ENCODE data around the gene ZNF649. TPM values are rescaled to one million over a fixed set of nuclear protein-coding genes. Genes with fewer than 3 reads are reported as not detected.

ZNF649 gene
- total and polyA plus RNA-seq, 10 of the 15 experiments (the other 5 are each of a cell fraction or from before 2014, with no cell fraction given): 0.87 to 9.7 (median 4.7) TPM

DNA sequence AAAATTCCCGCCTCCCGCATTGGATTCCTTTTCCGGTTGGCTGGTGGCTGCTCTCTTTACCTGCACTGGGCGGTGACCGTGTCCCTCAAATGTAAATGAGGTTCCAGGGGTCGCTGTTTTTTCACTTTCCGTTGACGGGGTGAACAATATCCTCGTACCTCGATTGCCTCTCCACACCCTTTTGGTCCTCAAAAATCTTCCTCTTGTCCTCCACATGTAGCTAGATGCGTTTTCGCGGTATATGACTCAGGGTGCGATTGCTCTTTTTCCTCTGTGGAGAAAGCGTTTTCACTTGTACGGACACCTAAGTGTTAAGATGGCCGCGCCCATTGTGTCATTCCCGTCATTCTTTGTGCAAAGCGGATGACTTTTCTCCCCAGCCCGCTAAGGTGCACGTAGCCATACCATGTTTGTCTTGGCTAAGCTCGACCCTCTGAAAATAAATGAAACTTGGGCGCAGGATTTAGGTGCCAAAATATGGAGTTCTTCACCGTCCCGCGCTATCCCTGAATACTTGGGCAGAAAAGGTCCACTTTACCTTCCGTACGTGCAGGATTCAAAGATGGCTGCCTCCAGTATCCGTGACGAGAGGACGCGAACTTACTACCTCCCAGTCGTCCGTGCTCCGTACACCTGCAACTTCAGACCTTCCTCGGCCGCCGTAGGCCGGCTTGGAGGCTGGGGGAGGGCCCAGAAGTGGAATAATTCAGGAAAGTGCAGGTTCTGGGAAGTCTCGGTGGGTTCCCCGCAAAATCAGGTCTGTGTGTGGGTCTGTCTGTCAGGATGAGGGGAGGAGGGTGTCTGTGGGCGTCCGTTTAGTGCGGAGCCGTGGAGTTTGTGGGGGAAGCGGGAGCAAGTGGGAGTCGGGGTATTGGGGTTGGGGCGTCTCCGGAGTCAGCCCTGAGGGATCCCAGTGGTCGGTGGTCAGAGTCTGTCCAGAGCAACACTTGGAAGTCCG is 22.2 kb upstream of the ZNF649 start, which contains the start of gene ZNF613 (continued):
- no peak for TF ChIP-seq CEBPZ (IDR thresholded peaks at IDR 0.05; ENCODE audit: low read depth, low read length)
- TF ChIP-seq GABPA (IDR thresholded peaks at IDR 0.05; ENCODE audit: low read depth): peak; percentile 54
- TF ChIP-seq MAX (IDR thresholded peaks at IDR 0.05; ENCODE audit: low read depth, low read length): 0 out of 2 replicates have a peak, but pooled peaks have one; percentile 10
- TF ChIP-seq USF2 (IDR thresholded peaks at IDR 0.05; ENCODE audit: borderline replicate concordance, low read depth, low read length): no peak
- TF ChIP-seq SRF (IDR thresholded peaks at IDR 0.05; ENCODE audit: low read depth in 2 of 2, low read length in 2 of 2): 0 out of 4 replicates have a peak, but pooled peaks of 1 of the 2 experiments have one; percentile 6
- no peak for TF ChIP-seq RFX5 (IDR thresholded peaks at IDR 0.05; ENCODE audit: low read depth, low read length)
- TF ChIP-seq KLF5 (IDR thresholded peaks at IDR 0.05; ENCODE audit: partially characterized antibody): no peak
- no peak for TF ChIP-seq NKRF (conservative IDR thresholded peaks at IDR 0.05)
- peak; percentile 8; the same call in 1 of the 2 replicates for TF ChIP-seq RAD51 (IDR thresholded peaks at IDR 0.05)
- TF ChIP-seq, protein P1, sequence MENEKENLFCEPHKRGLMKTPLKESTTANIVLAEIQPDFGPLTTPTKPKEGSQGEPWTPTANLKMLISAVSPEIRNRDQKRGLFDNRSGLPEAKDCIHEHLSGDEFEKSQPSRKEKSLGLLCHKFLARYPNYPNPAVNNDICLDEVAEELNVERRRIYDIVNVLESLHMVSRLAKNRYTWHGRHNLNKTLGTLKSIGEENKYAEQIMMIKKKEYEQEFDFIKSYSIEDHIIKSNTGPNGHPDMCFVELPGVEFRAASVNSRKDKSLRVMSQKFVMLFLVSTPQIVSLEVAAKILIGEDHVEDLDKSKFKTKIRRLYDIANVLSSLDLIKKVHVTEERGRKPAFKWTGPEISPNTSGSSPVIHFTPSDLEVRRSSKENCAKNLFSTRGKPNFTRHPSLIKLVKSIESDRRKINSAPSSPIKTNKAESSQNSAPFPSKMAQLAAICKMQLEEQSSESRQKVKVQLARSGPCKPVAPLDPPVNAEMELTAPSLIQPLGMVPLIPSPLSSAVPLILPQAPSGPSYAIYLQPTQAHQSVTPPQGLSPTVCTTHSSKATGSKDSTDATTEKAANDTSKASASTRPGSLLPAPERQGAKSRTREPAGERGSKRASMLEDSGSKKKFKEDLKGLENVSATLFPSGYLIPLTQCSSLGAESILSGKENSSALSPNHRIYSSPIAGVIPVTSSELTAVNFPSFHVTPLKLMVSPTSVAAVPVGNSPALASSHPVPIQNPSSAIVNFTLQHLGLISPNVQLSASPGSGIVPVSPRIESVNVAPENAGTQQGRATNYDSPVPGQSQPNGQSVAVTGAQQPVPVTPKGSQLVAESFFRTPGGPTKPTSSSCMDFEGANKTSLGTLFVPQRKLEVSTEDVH (IDR thresholded peaks at IDR 0.05; ENCODE audit: low read depth, partially characterized antibody): no peak
- no peak for TF ChIP-seq IRF3 (IDR thresholded peaks at IDR 0.05)
- no peak for TF ChIP-seq SPI1 (IDR thresholded peaks at IDR 0.05; ENCODE audit: borderline replicate concordance, insufficient read depth, low read depth, low read length)
- TF ChIP-seq ZBED1 (IDR thresholded peaks at IDR 0.05; ENCODE audit: borderline replicate concordance): no peak
- TF ChIP-seq, protein P2, sequence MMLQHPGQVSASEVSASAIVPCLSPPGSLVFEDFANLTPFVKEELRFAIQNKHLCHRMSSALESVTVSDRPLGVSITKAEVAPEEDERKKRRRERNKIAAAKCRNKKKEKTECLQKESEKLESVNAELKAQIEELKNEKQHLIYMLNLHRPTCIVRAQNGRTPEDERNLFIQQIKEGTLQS (IDR thresholded peaks at IDR 0.05; ENCODE audit: borderline replicate concordance, extremely low read depth, low read depth, low read length): no peak
